AG04450 (cell line): ENCODE data around the gene CALHM1. TPM values are rescaled to one million over a fixed set of nuclear protein-coding genes. Genes with fewer than 3 reads are reported as not detected.

Experiments
- CTCF ChIA-PET: fragments of 300-600, 350-600 bp; formaldehyde crosslinking; extraction: SDS; loops from one replicate; lab custom pipeline; 2022; ENCODE audit warnings: antibody characterized with exemption, inconsistent platforms; lab: Charles Lee
- POLR2A ChIA-PET: fragments of 350-600 bp; formaldehyde crosslinking; extraction: SDS; loops from one replicate; lab custom pipeline; 2021; ENCODE audit warnings: antibody characterized with exemption, inconsistent platforms; lab: Yijun Ruan, JAX
- DNase-seq: peaks from one replicate; pipeline ENCODE4 v3.0.0-alpha.2; 2011; ENCODE audit warnings: low read depth, low spot score
- H3K27ac ChIP-seq: one replicate; pipeline ENCODE4 v1.5.1; 2012; ENCODE audit warnings: low read depth, low read length, control low read depth
- H3K27me3 ChIP-seq: one replicate; pipeline ENCODE4 v1.6.0; 2012; ENCODE audit warnings: low read length; ENCODE audit not compliant: control insufficient read depth, insufficient read depth
- H3K4me3 ChIP-seq: 2 replicates; pipeline ENCODE4 v1.5.1; 2011; ENCODE audit warnings: mild to moderate bottlenecking, low read depth, low read length, control low read depth
- H3K9me3 ChIP-seq: 2 replicates; pipeline ENCODE4 v1.5.1; 2012; ENCODE audit warnings: low read length; ENCODE audit not compliant: control insufficient read depth, insufficient read depth
- polyA plus RNA-seq: library from polyadenylated mRNA; depleted of rRNA; stranded (reverse); fragments of >200 nt; gene quantifications from 2 replicates; pipeline ENCODE4 v1.2.3, GENCODE V29; 2011
- TF ChIP-seq, protein P1 (sequence below): IDR thresholded peaks from 2 replicates; pipeline ENCODE4 v1.5.1; 2011; ENCODE audit warnings: low read depth, low read length, control low read depth, inconsistent platforms

Gene CALHM1
- polyA plus RNA-seq, 1 experiment: not detected

DNA sequence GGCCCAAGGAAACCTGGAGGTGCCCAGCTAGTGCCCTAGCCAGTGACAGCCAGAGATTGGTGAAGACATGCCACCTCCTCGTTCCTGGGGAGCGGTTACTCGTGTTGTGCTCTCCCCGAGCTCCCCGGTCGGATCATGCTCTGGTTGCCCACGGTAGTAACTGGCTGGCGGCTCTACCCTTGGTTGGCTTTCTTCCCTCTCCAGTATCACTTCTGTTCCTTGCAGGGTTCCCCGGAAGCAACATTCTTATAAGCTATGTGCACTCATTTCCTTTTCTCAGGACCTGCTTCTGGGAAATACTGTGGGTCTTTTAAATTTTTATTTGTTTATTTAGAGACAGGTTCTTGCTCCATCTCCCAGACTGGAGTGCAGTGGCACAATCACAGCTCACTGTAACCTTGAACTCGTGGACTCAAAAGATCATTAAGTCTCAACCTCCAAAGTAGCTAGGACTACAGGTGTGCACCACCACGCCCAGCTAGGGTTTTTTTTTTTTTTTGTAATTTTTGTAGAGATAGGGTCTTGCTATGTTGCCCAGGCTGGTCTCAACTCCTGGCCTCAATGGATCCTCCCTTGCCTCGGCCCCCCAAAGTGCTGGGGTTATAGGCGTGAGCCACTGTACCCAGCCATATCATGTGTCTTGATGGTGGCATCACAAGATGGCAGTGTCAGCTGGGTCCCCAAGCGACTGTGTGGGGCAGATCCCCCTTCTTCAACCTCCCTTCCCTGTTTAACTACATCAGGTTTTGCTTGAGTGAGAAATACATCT lies 6.9 kb upstream of the CALHM1 start:
- no peak for DNase-seq
- CTCF ChIA-PET: interaction anchor here (1.1 to 1.2 kb wide), 2 partner anchors 15 to 17 kb away, joined by 3 to 5 read pairs; no protein-coding TSS in a partner anchor
- H3K27me3 ChIP-seq: peaks cover 8% of the 10 kb centered on the region
- no peaks in the 10 kb centered on the region; the same call in 1 of the 2 replicates for H3K9me3 ChIP-seq
- no peak overlapping the region for H3K27ac ChIP-seq
- no peak overlapping the region for H3K4me3 ChIP-seq
- POLR2A ChIA-PET: interaction anchor here (2.1 kb wide), 1 partner anchor 13 kb away, joined by 4 read pairs; the partner anchor contains the start of gene CALHM2
- TF ChIP-seq, protein P1, sequence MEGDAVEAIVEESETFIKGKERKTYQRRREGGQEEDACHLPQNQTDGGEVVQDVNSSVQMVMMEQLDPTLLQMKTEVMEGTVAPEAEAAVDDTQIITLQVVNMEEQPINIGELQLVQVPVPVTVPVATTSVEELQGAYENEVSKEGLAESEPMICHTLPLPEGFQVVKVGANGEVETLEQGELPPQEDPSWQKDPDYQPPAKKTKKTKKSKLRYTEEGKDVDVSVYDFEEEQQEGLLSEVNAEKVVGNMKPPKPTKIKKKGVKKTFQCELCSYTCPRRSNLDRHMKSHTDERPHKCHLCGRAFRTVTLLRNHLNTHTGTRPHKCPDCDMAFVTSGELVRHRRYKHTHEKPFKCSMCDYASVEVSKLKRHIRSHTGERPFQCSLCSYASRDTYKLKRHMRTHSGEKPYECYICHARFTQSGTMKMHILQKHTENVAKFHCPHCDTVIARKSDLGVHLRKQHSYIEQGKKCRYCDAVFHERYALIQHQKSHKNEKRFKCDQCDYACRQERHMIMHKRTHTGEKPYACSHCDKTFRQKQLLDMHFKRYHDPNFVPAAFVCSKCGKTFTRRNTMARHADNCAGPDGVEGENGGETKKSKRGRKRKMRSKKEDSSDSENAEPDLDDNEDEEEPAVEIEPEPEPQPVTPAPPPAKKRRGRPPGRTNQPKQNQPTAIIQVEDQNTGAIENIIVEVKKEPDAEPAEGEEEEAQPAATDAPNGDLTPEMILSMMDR: no peak

DNA sequence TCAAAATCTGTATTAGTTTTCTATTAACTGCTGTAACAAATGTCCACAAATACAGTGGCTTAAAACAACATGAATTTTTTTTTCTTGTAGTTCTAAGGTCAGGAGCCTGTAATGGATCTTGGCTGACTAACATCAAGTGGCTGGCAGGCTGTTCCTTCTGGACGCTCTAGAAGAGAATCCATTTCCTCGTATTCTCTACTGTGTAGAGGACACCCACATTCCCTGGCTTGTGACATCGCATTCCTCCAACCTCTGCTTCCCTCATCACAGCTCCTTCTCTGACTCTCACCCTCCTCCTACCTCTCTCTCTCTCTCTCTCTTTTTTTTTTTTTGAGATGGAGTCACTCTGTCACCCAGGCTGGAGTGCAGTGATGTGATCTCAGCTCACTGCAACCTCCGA lies 4.8 kb upstream of the CALHM1 start:
- ChIA-PET POLR2A (interaction anchor here (0.7 kb wide), 1 partner anchor 9 kb away, joined by 3 read pairs; no protein-coding TSS in a partner anchor), CTCF (interaction anchor here (0.6 to 0.8 kb wide), 2 partner anchors 22 to 97 kb away, joined by 3 to 4 read pairs; no protein-coding TSS in a partner anchor)

DNA sequence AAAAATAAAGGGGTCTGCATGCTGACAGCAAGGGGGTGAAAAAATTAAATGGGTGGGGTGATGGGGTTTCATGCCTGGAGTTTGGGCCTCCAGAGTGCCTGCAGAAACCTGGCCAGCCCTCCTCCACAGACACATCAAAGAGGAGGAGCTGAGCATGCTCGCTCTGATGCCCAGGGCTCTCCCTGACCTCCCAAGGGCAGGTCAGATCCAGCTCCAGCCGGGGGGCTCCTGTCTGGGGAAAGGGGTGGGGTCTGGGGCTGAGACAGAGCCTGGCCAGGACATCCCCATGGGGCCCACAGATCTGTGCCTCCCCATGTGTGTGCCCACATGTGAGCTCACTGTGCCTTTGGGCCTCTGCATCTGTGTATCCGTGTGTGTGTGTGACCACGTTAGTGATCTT lies 915 bp upstream of the CALHM1 start:
- peaks cover 8% of the 10 kb centered on the region for H3K27me3 ChIP-seq
- DNase-seq: no peak
- ChIA-PET POLR2A (no interaction called here), CTCF (interaction anchor here (0.5 to 1.0 kb wide), 2 partner anchors 23 to 26 kb away, joined by 3 to 6 read pairs; no protein-coding TSS in a partner anchor)
- H3K27ac ChIP-seq: no peak overlapping the region
- H3K4me3 ChIP-seq: no peak overlapping the region
- no peaks in the 10 kb centered on the region; the same call in 1 of the 2 replicates for H3K9me3 ChIP-seq
- TF ChIP-seq, protein P1: no peak

More for the DNA sequence above, 4.8 kb upstream of the CALHM1 start:
- no peak overlapping the region for H3K4me3 ChIP-seq
- TF ChIP-seq, protein P1: no peak
- H3K27ac ChIP-seq: no peak overlapping the region
- no peak for DNase-seq
- no peaks in the 10 kb centered on the region; the same call in 1 of the 2 replicates for H3K9me3 ChIP-seq
- peaks cover 12% of the 10 kb centered on the region for H3K27me3 ChIP-seq

DNA sequence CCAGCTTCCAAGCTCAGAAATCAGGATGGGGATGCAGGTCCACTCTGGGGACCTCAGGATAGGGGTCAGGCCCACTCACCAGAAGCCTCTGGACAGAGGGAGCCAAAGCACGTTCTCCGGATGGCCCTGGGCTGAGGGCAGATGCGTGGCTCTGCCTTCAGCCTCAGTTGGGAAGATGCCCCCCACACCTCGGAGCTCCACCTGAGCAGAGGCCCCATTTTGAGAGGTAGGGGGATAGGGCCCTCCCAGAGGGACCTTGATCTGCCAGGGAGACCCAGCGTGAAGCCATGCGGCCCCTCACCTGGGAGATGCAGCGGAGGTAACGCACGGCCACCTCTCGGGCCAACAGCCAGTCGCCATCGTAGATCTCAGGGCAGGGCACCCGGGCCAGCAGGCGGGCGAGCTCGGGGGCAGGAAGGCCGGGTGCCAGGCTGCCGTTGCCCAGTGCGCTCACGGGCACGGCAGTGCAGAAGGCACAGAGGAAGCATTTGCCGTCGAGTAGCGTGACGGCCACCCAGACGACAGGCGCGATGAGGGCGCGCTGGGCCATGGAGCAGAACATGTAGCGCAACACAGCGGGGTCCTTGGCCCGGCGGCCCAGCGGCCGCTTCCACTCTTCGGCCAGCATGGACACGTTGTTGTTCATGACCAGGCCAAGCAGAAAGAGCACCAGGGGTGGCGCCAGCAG lies 660 bp downstream of the CALHM1 start:
- Histone ChIP-seq H3K4me3 (no peak overlapping the region), H3K27ac (no peak overlapping the region), H3K9me3 (no peaks in the 10 kb centered on the region; the same call in 1 of the 2 replicates), H3K27me3 (peaks cover 4% of the 10 kb centered on the region)
- DNase-seq: no peak
- ChIA-PET CTCF (no interaction called here), POLR2A (no interaction called here)
- TF ChIP-seq, protein P1: no peak
